ENCODE measurements around the gene NT5E.

DNA sequence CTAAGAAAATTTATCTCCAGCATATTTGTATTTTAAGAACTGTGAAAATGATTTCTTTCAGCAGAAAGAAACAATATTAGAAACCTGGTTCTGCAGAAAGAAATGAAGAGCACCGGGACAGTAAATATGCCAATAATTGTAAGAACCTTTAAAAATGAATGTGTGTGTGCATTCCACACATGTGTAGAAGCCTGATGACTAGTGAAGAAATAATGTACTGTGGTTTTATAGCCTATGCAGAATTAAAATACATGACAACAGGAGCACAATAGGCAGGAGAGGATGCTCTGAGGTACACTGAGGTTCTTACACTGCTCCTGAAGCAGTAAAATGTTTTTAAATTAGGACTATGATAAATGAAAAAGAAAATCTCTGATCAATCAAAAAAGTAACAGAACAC is 94.9 kb downstream of the NT5E start:
- no peak for TF ChIP-seq CTCF (conservative IDR thresholded peaks at IDR 0.05)
- no peak for TF ChIP-seq ZFX (IDR thresholded peaks at IDR 0.05)

Measured in C4-2B (cell line).